ENCODE data around the gene WDTC1.

GRCh38 chr1:27274204-27274603 lies 39.8 kb downstream of the WDTC1 start:
- TF ChIP-seq CTCF (IDR thresholded peaks at IDR 0.05; ENCODE audit: low read length), result no peak
- TF ChIP-seq EZH2 (IDR thresholded peaks at IDR 0.05; ENCODE audit: borderline replicate concordance, low read length), result no peak
